K562 (cell line): Measurements from ENCODE around the gene DCTN2. TPM values are rescaled to one million over a fixed set of nuclear protein-coding genes. Genes with fewer than 3 reads are reported as not detected.
A peak's percentile ranks its signal among the peaks of the same experiment; 100 is the strongest.

Source experiments
- BDP1 ChIP-seq: IDR thresholded peaks from 3 replicates; pipeline ENCODE4 v1.6.1; 2011; ENCODE audit not compliant: insufficient read length, insufficient read depth
- BRF1 ChIP-seq: IDR thresholded peaks from 3 replicates; pipeline ENCODE4 v1.6.1; 2011; ENCODE audit warnings: borderline replicate concordance, mild to moderate bottlenecking; ENCODE audit not compliant: insufficient read length; ENCODE audit errors: extremely low read depth
- HMBOX1 ChIP-seq: sonication (generic); IDR thresholded peaks from 2 replicates; pipeline ENCODE4 v1.6.1; 2016
- PURB ChIP-seq: sonication (generic); formaldehyde crosslinking; IDR thresholded peaks from 2 replicates; pipeline ENCODE4 v1.9.0; 2021; ENCODE audit warnings: low read depth, mild to moderate bottlenecking, missing genetic modification reagents
- RNF219 ChIP-seq: fragments of 250-450 bp; sonication (Bioruptor Pico); IDR thresholded peaks from 2 replicates; pipeline ENCODE4 v1.5.0; 2022; ENCODE audit warnings: mild to moderate bottlenecking
- SNIP1 ChIP-seq: fragments of 450-650 bp; IDR thresholded peaks from 2 replicates; pipeline ENCODE4 v1.7.1; 2017; ENCODE audit warnings: low read depth, mild to moderate bottlenecking
- SRF ChIP-seq, 2 experiments: fragments of 250-450, 450-650 bp in 1 of 2; sonication (Bioruptor Pico) in 1 of 2; sonication (generic) in 1 of 2; formaldehyde crosslinking; IDR thresholded peaks; 2 replicates each; pipeline versions ENCODE4 v1.5.0 to v1.5.1; 2020 to 2022; ENCODE audit warnings: mild to moderate bottlenecking in 1 of 2, missing genetic modification reagents in 1 of 2
- ZFP30 ChIP-seq: fragments of 250-450 bp; sonication (Bioruptor Pico); IDR thresholded peaks from 2 replicates; pipeline ENCODE4 v1.8.0; 2022; ENCODE audit warnings: moderate library complexity, mild to moderate bottlenecking, inconsistent platforms, borderline replicate concordance
- ZNF124 ChIP-seq: sonication (generic); formaldehyde crosslinking; IDR thresholded peaks from 2 replicates; pipeline ENCODE4 v1.8.1; 2022; ENCODE audit warnings: missing genetic modification reagents
- ZNF644 ChIP-seq: fragments of 200-800 bp; sonication (Bioruptor generic); IDR thresholded peaks from 2 replicates; pipeline ENCODE4 v1.6.1; 2016; ENCODE audit warnings: low read depth, missing genetic modification characterization, missing compliant biosample characterization
- ZNF668 ChIP-seq: fragments of 250-450 bp; sonication (Bioruptor Pico); IDR thresholded peaks from 2 replicates; pipeline ENCODE4 v1.8.0; 2022; ENCODE audit warnings: mild to moderate bottlenecking, inconsistent platforms
- polyA plus RNA-seq, 8 experiments: library from polyadenylated mRNA; depleted of rRNA in 4 of 8; stranded (reverse) in 5 of 8; unstranded in 3 of 8; fragments of >200 nt; fragmentation: Nextera tagmentation in 2 of 8; fragmentation: Illumina TruSeq in 1 of 8; extraction: Ambion mirVana in 2 of 8; extraction: Trizol in 1 of 8; gene quantifications; 2 replicates each; pipeline versions ENCODE4 v1.2.1 to v1.2.3, GENCODE V29; 2011 to 2014; ENCODE audit warnings: inconsistent platforms in 1 of 8, missing spikeins in 1 of 8
- total RNA-seq, 7 experiments: library from RNA; depleted of rRNA in 6 of 7; stranded (reverse); fragments of >200 nt in 6 of 7; fragmentation: Illumina TruSeq in 2 of 7; extraction: Trizol in 2 of 7; gene quantifications; 2 replicates each; pipeline versions ENCODE4 v1.2.1 to v1.2.3, GENCODE V29; 2011 to 2021; ENCODE audit warnings: low replicate concordance in 1 of 7
- TF ChIP-seq, protein P1 (sequence below), 2 experiments: fragments of 450-650 bp in 1 of 2; sonication (generic) in 1 of 2; formaldehyde crosslinking in 1 of 2; IDR thresholded peaks; 2 replicates each; pipeline versions ENCODE4 v1.7.1 to v1.9.0; 2016 to 2022; ENCODE audit warnings: inconsistent platforms in 1 of 2, mild to moderate bottlenecking in 1 of 2, missing genetic modification reagents in 1 of 2
- TF ChIP-seq, protein P2 (sequence below): fragments of 450-650 bp; formaldehyde crosslinking; IDR thresholded peaks from 2 replicates; pipeline ENCODE4 v1.4.0; 2020; ENCODE audit warnings: mild to moderate bottlenecking

DCTN2 gene
- total and polyA plus RNA-seq, 9 of the 15 experiments (the other 6 are each of a cell fraction or from before 2014, with no cell fraction given): 43.6 to 270 (median 125) TPM

DNA sequence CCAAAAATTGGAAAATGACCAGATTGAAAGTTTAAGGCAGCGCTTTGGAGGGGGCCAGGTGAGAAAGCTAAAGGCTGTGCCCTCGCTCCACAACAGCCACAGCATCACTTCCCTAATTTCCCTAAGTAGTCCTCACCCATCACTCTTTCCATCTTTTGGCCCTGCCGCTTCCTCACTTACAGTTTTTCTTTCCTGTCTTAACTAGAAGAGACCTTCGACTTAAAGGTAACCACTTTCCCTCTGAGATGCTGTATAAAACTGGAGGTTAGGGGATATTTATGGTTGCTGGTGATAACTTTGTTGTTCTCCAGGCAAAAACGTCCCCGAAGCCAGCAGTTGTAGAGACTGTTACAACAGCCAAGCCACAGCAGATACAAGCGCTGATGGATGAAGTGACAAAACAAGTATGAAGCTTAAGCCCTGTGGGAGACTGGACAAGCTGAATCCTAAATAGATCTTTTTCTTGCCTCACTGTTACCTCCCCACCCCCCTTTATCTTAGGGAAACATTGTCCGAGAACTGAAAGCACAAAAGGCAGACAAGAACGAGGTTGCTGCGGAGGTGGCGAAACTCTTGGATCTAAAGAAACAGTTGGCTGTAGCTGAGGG is 31.0 kb downstream of the DCTN2 start (continued):
- TF ChIP-seq, protein P1, sequence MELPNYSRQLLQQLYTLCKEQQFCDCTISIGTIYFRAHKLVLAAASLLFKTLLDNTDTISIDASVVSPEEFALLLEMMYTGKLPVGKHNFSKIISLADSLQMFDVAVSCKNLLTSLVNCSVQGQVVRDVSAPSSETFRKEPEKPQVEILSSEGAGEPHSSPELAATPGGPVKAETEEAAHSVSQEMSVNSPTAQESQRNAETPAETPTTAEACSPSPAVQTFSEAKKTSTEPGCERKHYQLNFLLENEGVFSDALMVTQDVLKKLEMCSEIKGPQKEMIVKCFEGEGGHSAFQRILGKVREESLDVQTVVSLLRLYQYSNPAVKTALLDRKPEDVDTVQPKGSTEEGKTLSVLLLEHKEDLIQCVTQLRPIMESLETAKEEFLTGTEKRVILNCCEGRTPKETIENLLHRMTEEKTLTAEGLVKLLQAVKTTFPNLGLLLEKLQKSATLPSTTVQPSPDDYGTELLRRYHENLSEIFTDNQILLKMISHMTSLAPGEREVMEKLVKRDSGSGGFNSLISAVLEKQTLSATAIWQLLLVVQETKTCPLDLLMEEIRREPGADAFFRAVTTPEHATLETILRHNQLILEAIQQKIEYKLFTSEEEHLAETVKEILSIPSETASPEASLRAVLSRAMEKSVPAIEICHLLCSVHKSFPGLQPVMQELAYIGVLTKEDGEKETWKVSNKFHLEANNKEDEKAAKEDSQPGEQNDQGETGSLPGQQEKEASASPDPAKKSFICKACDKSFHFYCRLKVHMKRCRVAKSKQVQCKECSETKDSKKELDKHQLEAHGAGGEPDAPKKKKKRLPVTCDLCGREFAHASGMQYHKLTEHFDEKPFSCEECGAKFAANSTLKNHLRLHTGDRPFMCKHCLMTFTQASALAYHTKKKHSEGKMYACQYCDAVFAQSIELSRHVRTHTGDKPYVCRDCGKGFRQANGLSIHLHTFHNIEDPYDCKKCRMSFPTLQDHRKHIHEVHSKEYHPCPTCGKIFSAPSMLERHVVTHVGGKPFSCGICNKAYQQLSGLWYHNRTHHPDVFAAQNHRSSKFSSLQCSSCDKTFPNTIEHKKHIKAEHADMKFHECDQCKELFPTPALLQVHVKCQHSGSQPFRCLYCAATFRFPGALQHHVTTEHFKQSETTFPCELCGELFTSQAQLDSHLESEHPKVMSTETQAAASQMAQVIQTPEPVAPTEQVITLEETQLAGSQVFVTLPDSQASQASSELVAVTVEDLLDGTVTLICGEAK (IDR thresholded peaks at IDR 0.05): peak; percentile 63
- TF ChIP-seq, protein P1 (CRISPR knock-in tag; IDR thresholded peaks at IDR 0.05): no peak
- no peak for TF ChIP-seq ZNF124
- TF ChIP-seq, protein P2, sequence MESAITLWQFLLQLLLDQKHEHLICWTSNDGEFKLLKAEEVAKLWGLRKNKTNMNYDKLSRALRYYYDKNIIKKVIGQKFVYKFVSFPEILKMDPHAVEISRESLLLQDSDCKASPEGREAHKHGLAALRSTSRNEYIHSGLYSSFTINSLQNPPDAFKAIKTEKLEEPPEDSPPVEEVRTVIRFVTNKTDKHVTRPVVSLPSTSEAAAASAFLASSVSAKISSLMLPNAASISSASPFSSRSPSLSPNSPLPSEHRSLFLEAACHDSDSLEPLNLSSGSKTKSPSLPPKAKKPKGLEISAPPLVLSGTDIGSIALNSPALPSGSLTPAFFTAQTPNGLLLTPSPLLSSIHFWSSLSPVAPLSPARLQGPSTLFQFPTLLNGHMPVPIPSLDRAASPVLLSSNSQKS (CRISPR knock-in tag): 0 out of 2 replicates have a peak, but pooled peaks have one; percentile 38
- TF ChIP-seq BDP1: no peak
- no peak for TF ChIP-seq HMBOX1
- TF ChIP-seq ZNF668 (CRISPR knock-in tag): no peak
- TF ChIP-seq ZNF644 (tag): no peak
- peak in 1 of 2 experiments; percentile 29; a peak in 2 of 4 replicates for TF ChIP-seq SRF (CRISPR knock-in tag; IDR thresholded peaks at IDR 0.05)
- 0 out of 2 replicates have a peak, but pooled peaks have one; percentile 40 for TF ChIP-seq SNIP1
- TF ChIP-seq ZFP30 (CRISPR knock-in tag): peak; percentile 77; the same call in 1 of the 2 replicates
- TF ChIP-seq BRF1: no peak
- TF ChIP-seq RNF219 (CRISPR knock-in tag): peak; percentile 77; the same call in 1 of the 2 replicates
- no peak for TF ChIP-seq PURB (CRISPR knock-in tag)
